HCT116 (cell line): ENCODE measurements around the gene SLCO1B3. TPM values are rescaled to one million over a fixed set of nuclear protein-coding genes. Genes with fewer than 3 reads are reported as not detected.
A peak's percentile ranks its signal among the peaks of the same experiment; 100 is the strongest.

Experiments
- ATAC-seq: fragments of 200-7000 bp; cut with Tn5 transposase; 2 replicates; pipeline ENCODE4 v1.9.1; 2020; ENCODE audit warnings: mild to moderate bottlenecking, moderate library complexity
- BruUV-seq: library from RNA; stranded (reverse); fragments of 400-500 nt; replicated peaks from 2 replicates; lab custom pipeline; 2021; lab: Mats Ljungman, UMichigan
- CTCF ChIA-PET: fragments of 300-600 bp; sonication (Branson Sonifier 250); formaldehyde crosslinking; loops from one replicate; lab custom pipeline; 2021; ENCODE audit warnings: antibody characterized with exemption; lab: Charles Lee
- POLR2A ChIA-PET: fragments of 300-600, 350-600 bp; sonication (Branson Sonifier 250); formaldehyde crosslinking; loops from one replicate; lab custom pipeline; 2021; ENCODE audit warnings: antibody characterized with exemption; lab: Charles Lee
- RAD21 ChIA-PET, 2 experiments: fragments of 300-600 bp; sonication (Branson Sonifier 250); formaldehyde crosslinking; loops; one replicate each; lab custom pipeline; 2023; ENCODE audit warnings: low total read pairs in 2 of 2; ENCODE audit not compliant: uncharacterized antibody in 2 of 2, unreplicated experiment in 2 of 2, low non-redundant PET in 1 of 2; lab: Charles Lee
- DNase-seq: peaks from one replicate; pipeline ENCODE4 v3.0.0-alpha.2; 2010; ENCODE audit warnings: low read depth, low spot score
- H2AFZ ChIP-seq: fragments of 200-600 bp; shearing (Covaris generic), sonication (generic); 2 replicates; pipeline ENCODE4 v1.6.1; 2017; ENCODE audit warnings: low read depth, mixed run types, mixed read lengths, antibody characterized with exemption, low read length; ENCODE audit not compliant: poor library complexity, severe bottlenecking
- H3K27ac ChIP-seq: 2 replicates; pipeline ENCODE4 v1.5.1; 2012; ENCODE audit warnings: low read depth, low read length
- H3K27me3 ChIP-seq: fragments of 200-600 bp; sonication (generic); 2 replicates; pipeline ENCODE4 v1.6.1; 2016; ENCODE audit warnings: mixed run types, low read length, mixed read lengths; ENCODE audit not compliant: insufficient read depth
- H3K36me3 ChIP-seq, 2 experiments: fragments of 200-500 bp in 1 of 2; fragments of 200-600 bp in 1 of 2; sonication (Bioruptor generic) in 1 of 2; sonication (generic) in 1 of 2; 2 replicates each; pipeline versions ENCODE4 v1.5.1 to v1.6.1; 2014 to 2016; ENCODE audit warnings: low read length in 2 of 2, inconsistent platforms in 1 of 2, mixed read lengths in 1 of 2, mixed run types in 1 of 2; ENCODE audit not compliant: insufficient read depth in 2 of 2, control insufficient read depth in 1 of 2
- H3K4me1 ChIP-seq, 2 experiments: fragments of 200-600 bp in 1 of 2; sonication (generic) in 1 of 2; 2 replicates each; pipeline versions ENCODE4 v1.5.1 to v1.6.1; 2012 to 2017; ENCODE audit warnings: low read length in 2 of 2, inconsistent platforms in 1 of 2, mild to moderate bottlenecking in 1 of 2, mixed read lengths in 1 of 2, mixed run types in 1 of 2, moderate library complexity in 1 of 2; ENCODE audit not compliant: insufficient read depth in 2 of 2, control insufficient read depth in 1 of 2
- H3K4me2 ChIP-seq: fragments of 200-600 bp; sonication (generic); 2 replicates; pipeline ENCODE4 v1.6.1; 2017; ENCODE audit warnings: mixed run types, low read length, mixed read lengths
- H3K4me3 ChIP-seq, 2 experiments: fragments of 200-600 bp in 1 of 2; sonication (generic) in 1 of 2; replicated peaks in 1 of 2; 2 replicates each; pipeline ENCODE4 v1.5.1; 2011 to 2016; ENCODE audit warnings: low read length in 2 of 2, control low read depth in 1 of 2, low read depth in 1 of 2, mild to moderate bottlenecking in 1 of 2, mixed read lengths in 1 of 2, mixed run types in 1 of 2
- H3K79me2 ChIP-seq: fragments of 200-600 bp; sonication (generic); 2 replicates; pipeline ENCODE4 v1.6.1; 2017; ENCODE audit warnings: mild to moderate bottlenecking, mixed run types, low read length, moderate library complexity, mixed read lengths; ENCODE audit not compliant: insufficient read depth
- H3K9ac ChIP-seq: fragments of 200-600 bp; sonication (generic); 2 replicates; pipeline ENCODE4 v1.6.1; 2016; ENCODE audit warnings: low read length, mixed read lengths
- H3K9me2 ChIP-seq: fragments of 200-600 bp; sonication (generic), shearing (Covaris generic); 2 replicates; pipeline ENCODE4 v1.6.1; 2017; ENCODE audit warnings: mixed run types, mild to moderate bottlenecking, moderate library complexity; ENCODE audit not compliant: insufficient read depth
- H3K9me3 ChIP-seq, 2 experiments: fragments of 200-500 bp in 1 of 2; fragments of 200-600 bp in 1 of 2; sonication (Bioruptor generic) in 1 of 2; sonication (generic) in 1 of 2; 2 replicates each; pipeline ENCODE4 v1.6.1; 2014 to 2017; ENCODE audit warnings: low read length in 2 of 2, mixed read lengths in 2 of 2, inconsistent platforms in 1 of 2, low read depth in 1 of 2, mild to moderate bottlenecking in 1 of 2, mixed run types in 1 of 2, moderate library complexity in 1 of 2; ENCODE audit not compliant: control insufficient read depth in 1 of 2, insufficient read depth in 1 of 2
- H4K20me1 ChIP-seq: fragments of 200-600 bp; sonication (generic), shearing (Covaris generic); 2 replicates; pipeline ENCODE4 v1.6.1; 2017; ENCODE audit warnings: mixed run types, mild to moderate bottlenecking, moderate library complexity; ENCODE audit not compliant: insufficient read depth
- CBX3 ChIP-seq: IDR thresholded peaks from 2 replicates; pipeline ENCODE4 v1.6.1; 2012; ENCODE audit warnings: low read depth
- ELF1 ChIP-seq: IDR thresholded peaks from 2 replicates; pipeline ENCODE4 v1.6.1; 2012; ENCODE audit warnings: low read depth, borderline replicate concordance
- POLR2A ChIP-seq: IDR thresholded peaks from 2 replicates; pipeline ENCODE4 v1.7.0; 2011; ENCODE audit warnings: borderline replicate concordance; ENCODE audit not compliant: insufficient read depth, insufficient read length; ENCODE audit errors: extremely low read depth
- POLR2AphosphoS5 ChIP-seq: IDR thresholded peaks from 2 replicates; pipeline ENCODE4 v1.6.1; 2011; ENCODE audit warnings: mild to moderate bottlenecking, low read depth, low read length, moderate library complexity
- RAD21 ChIP-seq: IDR thresholded peaks from 2 replicates; pipeline ENCODE4 v1.6.1; 2012; ENCODE audit warnings: low read depth, mild to moderate bottlenecking
- SIN3A ChIP-seq: IDR thresholded peaks from 2 replicates; pipeline ENCODE4 v1.6.1; 2012; ENCODE audit warnings: low read depth
- TCF7L2 ChIP-seq: IDR thresholded peaks from 2 replicates; pipeline ENCODE4 v1.7.0; 2011; ENCODE audit warnings: borderline replicate concordance, inconsistent platforms; ENCODE audit not compliant: insufficient read depth, insufficient read length; ENCODE audit errors: extremely low read depth
- intact Hi-C: fragments of 100-400 bp; cut with micrococcal nuclease; formaldehyde crosslinking; loops from 2 replicates; pipeline ENCODE4 v1.10.0; 2022
- total RNA-seq: library from RNA; stranded (reverse); gene quantifications from one replicate; pipeline ENCODE4 v1.2.1, GENCODE V29; 2021; ENCODE audit not compliant: unreplicated experiment
- TF ChIP-seq, protein P1 (sequence below): IDR thresholded peaks from 2 replicates; pipeline ENCODE4 v1.6.1; 2012; ENCODE audit warnings: low read depth
- TF ChIP-seq, protein P2 (sequence below), 3 experiments: fragments of 200-600 bp in 1 of 3; sonication (generic) in 1 of 3; IDR thresholded peaks in 2 of 3; conservative IDR thresholded peaks in 1 of 3; 2 replicates each; pipeline ENCODE4 v1.5.1; 2012 to 2017; ENCODE audit warnings: low read depth in 2 of 3, low read length in 2 of 3, antibody characterized with exemption in 1 of 3, borderline replicate concordance in 1 of 3, control low read depth in 1 of 3, mild to moderate bottlenecking in 1 of 3, mixed read lengths in 1 of 3, mixed run types in 1 of 3, moderate library complexity in 1 of 3; ENCODE audit not compliant: insufficient read depth in 1 of 3
- TF ChIP-seq, protein P3 (sequence below): IDR thresholded peaks from 2 replicates; pipeline ENCODE4 v1.6.1; 2011; ENCODE audit warnings: mild to moderate bottlenecking, low read length, moderate library complexity; ENCODE audit not compliant: insufficient replicate concordance; ENCODE audit errors: extremely low read depth

The SLCO1B3 gene
- total RNA-seq, 1 experiment from 2014 or later, result 5.4 TPM

DNA sequence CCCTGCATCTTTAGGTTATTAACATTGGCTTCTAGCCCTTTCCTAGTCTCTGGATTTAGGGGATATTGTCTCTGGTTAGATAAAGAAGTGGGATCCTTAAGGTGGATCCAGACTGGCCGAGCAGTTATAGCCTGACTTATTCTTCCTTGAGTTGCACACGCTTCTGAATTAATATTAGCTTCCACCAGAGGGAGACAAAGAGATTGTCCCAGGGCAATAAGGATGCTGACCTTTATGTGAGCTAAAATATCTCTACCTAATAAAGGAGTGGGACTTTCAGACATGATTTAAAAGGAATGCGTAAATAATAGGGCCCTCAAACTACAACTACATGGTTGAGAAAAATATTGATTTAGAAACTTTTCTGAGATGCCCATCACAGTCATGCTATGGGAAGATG lies 139.7 kb downstream of the SLCO1B3 start:
- no TSS peak for BruUV-seq
- POLR2A ChIA-PET, result interaction anchor here (0.5 kb wide), 1 partner anchor 158 kb away, joined by 3 read pairs; no protein-coding TSS in a partner anchor
- TF ChIP-seq, protein P1, sequence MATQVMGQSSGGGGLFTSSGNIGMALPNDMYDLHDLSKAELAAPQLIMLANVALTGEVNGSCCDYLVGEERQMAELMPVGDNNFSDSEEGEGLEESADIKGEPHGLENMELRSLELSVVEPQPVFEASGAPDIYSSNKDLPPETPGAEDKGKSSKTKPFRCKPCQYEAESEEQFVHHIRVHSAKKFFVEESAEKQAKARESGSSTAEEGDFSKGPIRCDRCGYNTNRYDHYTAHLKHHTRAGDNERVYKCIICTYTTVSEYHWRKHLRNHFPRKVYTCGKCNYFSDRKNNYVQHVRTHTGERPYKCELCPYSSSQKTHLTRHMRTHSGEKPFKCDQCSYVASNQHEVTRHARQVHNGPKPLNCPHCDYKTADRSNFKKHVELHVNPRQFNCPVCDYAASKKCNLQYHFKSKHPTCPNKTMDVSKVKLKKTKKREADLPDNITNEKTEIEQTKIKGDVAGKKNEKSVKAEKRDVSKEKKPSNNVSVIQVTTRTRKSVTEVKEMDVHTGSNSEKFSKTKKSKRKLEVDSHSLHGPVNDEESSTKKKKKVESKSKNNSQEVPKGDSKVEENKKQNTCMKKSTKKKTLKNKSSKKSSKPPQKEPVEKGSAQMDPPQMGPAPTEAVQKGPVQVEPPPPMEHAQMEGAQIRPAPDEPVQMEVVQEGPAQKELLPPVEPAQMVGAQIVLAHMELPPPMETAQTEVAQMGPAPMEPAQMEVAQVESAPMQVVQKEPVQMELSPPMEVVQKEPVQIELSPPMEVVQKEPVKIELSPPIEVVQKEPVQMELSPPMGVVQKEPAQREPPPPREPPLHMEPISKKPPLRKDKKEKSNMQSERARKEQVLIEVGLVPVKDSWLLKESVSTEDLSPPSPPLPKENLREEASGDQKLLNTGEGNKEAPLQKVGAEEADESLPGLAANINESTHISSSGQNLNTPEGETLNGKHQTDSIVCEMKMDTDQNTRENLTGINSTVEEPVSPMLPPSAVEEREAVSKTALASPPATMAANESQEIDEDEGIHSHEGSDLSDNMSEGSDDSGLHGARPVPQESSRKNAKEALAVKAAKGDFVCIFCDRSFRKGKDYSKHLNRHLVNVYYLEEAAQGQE, result no peak
- TF ChIP-seq POLR2A (no peak), ELF1 (no peak), POLR2AphosphoS5 (no peak), RAD21 (peak; percentile 49; the same call in 1 of the 2 replicates), TCF7L2 (no peak), SIN3A (no peak), CBX3 (no peak)
- TF ChIP-seq, protein P2, sequence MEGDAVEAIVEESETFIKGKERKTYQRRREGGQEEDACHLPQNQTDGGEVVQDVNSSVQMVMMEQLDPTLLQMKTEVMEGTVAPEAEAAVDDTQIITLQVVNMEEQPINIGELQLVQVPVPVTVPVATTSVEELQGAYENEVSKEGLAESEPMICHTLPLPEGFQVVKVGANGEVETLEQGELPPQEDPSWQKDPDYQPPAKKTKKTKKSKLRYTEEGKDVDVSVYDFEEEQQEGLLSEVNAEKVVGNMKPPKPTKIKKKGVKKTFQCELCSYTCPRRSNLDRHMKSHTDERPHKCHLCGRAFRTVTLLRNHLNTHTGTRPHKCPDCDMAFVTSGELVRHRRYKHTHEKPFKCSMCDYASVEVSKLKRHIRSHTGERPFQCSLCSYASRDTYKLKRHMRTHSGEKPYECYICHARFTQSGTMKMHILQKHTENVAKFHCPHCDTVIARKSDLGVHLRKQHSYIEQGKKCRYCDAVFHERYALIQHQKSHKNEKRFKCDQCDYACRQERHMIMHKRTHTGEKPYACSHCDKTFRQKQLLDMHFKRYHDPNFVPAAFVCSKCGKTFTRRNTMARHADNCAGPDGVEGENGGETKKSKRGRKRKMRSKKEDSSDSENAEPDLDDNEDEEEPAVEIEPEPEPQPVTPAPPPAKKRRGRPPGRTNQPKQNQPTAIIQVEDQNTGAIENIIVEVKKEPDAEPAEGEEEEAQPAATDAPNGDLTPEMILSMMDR (IDR thresholded peaks at IDR 0.05 in 2 of 3, conservative IDR thresholded peaks at IDR 0.05 in 1 of 3; ENCODE audit: borderline replicate concordance in 1 of 3, insufficient read depth in 1 of 3, low read depth in 2 of 3, low read length in 2 of 3), result peak; percentile 28 to 72 (median 50); a peak in 5 of 6 replicates
- TF ChIP-seq, protein P3, sequence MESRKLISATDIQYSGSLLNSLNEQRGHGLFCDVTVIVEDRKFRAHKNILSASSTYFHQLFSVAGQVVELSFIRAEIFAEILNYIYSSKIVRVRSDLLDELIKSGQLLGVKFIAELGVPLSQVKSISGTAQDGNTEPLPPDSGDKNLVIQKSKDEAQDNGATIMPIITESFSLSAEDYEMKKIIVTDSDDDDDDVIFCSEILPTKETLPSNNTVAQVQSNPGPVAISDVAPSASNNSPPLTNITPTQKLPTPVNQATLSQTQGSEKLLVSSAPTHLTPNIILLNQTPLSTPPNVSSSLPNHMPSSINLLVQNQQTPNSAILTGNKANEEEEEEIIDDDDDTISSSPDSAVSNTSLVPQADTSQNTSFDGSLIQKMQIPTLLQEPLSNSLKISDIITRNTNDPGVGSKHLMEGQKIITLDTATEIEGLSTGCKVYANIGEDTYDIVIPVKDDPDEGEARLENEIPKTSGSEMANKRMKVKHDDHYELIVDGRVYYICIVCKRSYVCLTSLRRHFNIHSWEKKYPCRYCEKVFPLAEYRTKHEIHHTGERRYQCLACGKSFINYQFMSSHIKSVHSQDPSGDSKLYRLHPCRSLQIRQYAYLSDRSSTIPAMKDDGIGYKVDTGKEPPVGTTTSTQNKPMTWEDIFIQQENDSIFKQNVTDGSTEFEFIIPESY, result no peak
- RAD21 ChIA-PET, result interaction anchor here in 1 of 2 experiments (0.9 to 1.3 kb wide), 2 partner anchors 63 to 123 kb away, joined by 3 to 5 read pairs; no protein-coding TSS in a partner anchor
- CTCF ChIA-PET, result interaction anchor here (0.5 to 3.2 kb wide), 10 partner anchors 19 to 317 kb away, joined by 3 to 17 read pairs (median 3); no protein-coding TSS in a partner anchor
- no peak overlapping the region for H3K27ac ChIP-seq
- no peak overlapping the region for H2AFZ ChIP-seq
- H3K9ac ChIP-seq, result no peak overlapping the region
- ATAC-seq (peak; percentile 83), DNase-seq (peak; percentile 18)
- H3K4me3 ChIP-seq, result no peak overlapping the region
- no peaks in the 10 kb centered on the region for H3K27me3 ChIP-seq
- H3K9me2 ChIP-seq, result no peaks in the 10 kb centered on the region
- H3K4me1 ChIP-seq, result no peaks in the 10 kb centered on the region
- H4K20me1 ChIP-seq, result no peaks in the 10 kb centered on the region
- intact Hi-C loops, result loop anchor here (2.0 kb wide), 1 partner anchor 221 kb away; no protein-coding TSS in a partner anchor
- no peaks in the 10 kb centered on the region for H3K36me3 ChIP-seq
- H3K4me2 ChIP-seq, result no peak overlapping the region
- H3K9me3 ChIP-seq, result no peaks in the 10 kb centered on the region
- H3K79me2 ChIP-seq, result no peaks in the 10 kb centered on the region
